ENCODE data around the gene FMN1.

DNA sequence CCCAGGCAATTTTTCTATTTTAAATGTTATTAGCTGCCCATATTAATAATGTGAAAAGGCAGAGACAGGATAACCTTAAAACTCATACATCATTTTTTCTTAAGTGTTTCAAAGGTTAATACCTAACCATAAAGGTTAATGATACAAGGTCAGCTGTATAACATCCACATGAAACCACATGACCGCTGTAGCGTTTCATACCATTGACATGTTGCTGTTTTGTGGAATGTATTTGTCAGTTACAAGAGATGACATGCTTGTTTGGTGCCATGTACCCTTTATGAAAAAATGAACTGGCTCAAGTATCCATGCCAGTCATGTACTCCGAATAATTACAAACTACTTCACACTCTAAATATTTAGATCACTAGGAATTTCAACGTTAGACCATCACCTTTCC is 207.4 kb downstream of the FMN1 start:
- TF ChIP-seq, protein P1, sequence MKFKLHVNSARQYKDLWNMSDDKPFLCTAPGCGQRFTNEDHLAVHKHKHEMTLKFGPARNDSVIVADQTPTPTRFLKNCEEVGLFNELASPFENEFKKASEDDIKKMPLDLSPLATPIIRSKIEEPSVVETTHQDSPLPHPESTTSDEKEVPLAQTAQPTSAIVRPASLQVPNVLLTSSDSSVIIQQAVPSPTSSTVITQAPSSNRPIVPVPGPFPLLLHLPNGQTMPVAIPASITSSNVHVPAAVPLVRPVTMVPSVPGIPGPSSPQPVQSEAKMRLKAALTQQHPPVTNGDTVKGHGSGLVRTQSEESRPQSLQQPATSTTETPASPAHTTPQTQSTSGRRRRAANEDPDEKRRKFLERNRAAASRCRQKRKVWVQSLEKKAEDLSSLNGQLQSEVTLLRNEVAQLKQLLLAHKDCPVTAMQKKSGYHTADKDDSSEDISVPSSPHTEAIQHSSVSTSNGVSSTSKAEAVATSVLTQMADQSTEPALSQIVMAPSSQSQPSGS (CRISPR knock-in tag; IDR thresholded peaks at IDR 0.05; ENCODE audit: borderline replicate concordance, low read depth): no peak
- no peak for TF ChIP-seq CREB1 (CRISPR knock-in tag; IDR thresholded peaks at IDR 0.05)
